Glutamatergic neuron (in vitro differentiated cells): ENCODE results near the gene ARSD. TPM values are rescaled to one million over a fixed set of nuclear protein-coding genes. Genes with fewer than 3 reads are reported as not detected.
"Not testable (repeated sequence)": the region's sequence is repeated elsewhere in the genome, so short reads cannot be mapped to it uniquely, and the experiment has no call there.

Source experiments
- DNase-seq: peaks from one replicate; pipeline ENCODE4 v3.0.0; 2022
- H3K27ac Mint-ChIP-seq: one replicate; pipeline ENCODE4 v1.8.0; 2020; ENCODE audit warnings: mild to moderate bottlenecking, mixed read lengths, inconsistent platforms; ENCODE audit not compliant: unreplicated experiment
- H3K27me3 Mint-ChIP-seq: one replicate; pipeline ENCODE4 v1.8.0; 2020; ENCODE audit warnings: mild to moderate bottlenecking, moderate library complexity, mixed read lengths, inconsistent platforms; ENCODE audit not compliant: unreplicated experiment
- H3K36me3 Mint-ChIP-seq: one replicate; pipeline ENCODE4 v1.8.0; 2020; ENCODE audit warnings: mild to moderate bottlenecking, mixed read lengths, inconsistent platforms; ENCODE audit not compliant: unreplicated experiment
- H3K4me1 Mint-ChIP-seq: one replicate; pipeline ENCODE4 v1.8.0; 2020; ENCODE audit warnings: mild to moderate bottlenecking, low read depth, mixed read lengths, inconsistent platforms; ENCODE audit not compliant: unreplicated experiment
- H3K4me3 Mint-ChIP-seq: one replicate; pipeline ENCODE4 v1.8.0; 2020; ENCODE audit warnings: mild to moderate bottlenecking, mixed read lengths, inconsistent platforms; ENCODE audit not compliant: unreplicated experiment
- H3K9me3 Mint-ChIP-seq: one replicate; pipeline ENCODE4 v1.8.0; 2020; ENCODE audit warnings: mild to moderate bottlenecking, moderate library complexity, mixed read lengths, inconsistent platforms; ENCODE audit not compliant: unreplicated experiment
- CTCF ChIP-seq: fragments of 200-600 bp; sonication (generic); IDR thresholded peaks from one replicate; pipeline ENCODE4 v1.5.0; 2021; ENCODE audit not compliant: partially characterized antibody, unreplicated experiment
- total RNA-seq: library from RNA; stranded (reverse); fragmentation: NEBNext Ultra II Directional; extraction: Animal tissue kit (Norgen Biotek cat#: 25700); gene quantifications from one replicate; pipeline ENCODE4 v1.2.1, GENCODE V29; 2021; ENCODE audit not compliant: unreplicated experiment

The ARSD gene
- total RNA-seq, 1 donor from 2014 or later, result 13.3 TPM

- peaks cover 13% of the 10 kb centered on the region for H3K27me3 Mint-ChIP-seq
- H3K27ac Mint-ChIP-seq, result no peak overlapping the region
- H3K4me1 Mint-ChIP-seq, result no peaks in the 10 kb centered on the region
- H3K4me3 Mint-ChIP-seq, result no peak overlapping the region
- no peaks in the 10 kb centered on the region for H3K36me3 Mint-ChIP-seq
- peaks cover 2% of the 10 kb centered on the region for H3K9me3 Mint-ChIP-seq
- DNase-seq, result no peak
- TF ChIP-seq CTCF, result no peak
These were observed 2.0 kb upstream of the ARSD start for GRCh38 chrX:2931155-2931554.

- DNase-seq, result peak; percentile 65
These were observed 952 bp downstream of the ARSD start for GRCh38 chrX:2928191-2928582.

GRCh38 chrX:2926664-2927275 is 2.4 kb downstream of the ARSD start:
- Mint-ChIP-seq H3K27me3 (peaks cover 10% of the 10 kb centered on the region), H3K27ac (no peak overlapping the region), H3K4me1 (no peaks in the 10 kb centered on the region), H3K9me3 (peaks cover 2% of the 10 kb centered on the region), H3K36me3 (no peaks in the 10 kb centered on the region), H3K4me3 (no peak overlapping the region)
- DNase-seq, result no peak
- TF ChIP-seq CTCF, result no peak

More at GRCh38 chrX:2928191-2928582, 952 bp downstream of the ARSD start:
- no peak for TF ChIP-seq CTCF
- Mint-ChIP-seq H3K27me3 (peaks cover 15% of the 10 kb centered on the region), H3K9me3 (peaks cover 2% of the 10 kb centered on the region), H3K4me3 (peak overlapping the region; percentile 85), H3K4me1 (no peaks in the 10 kb centered on the region), H3K27ac (peak overlapping the region; percentile 95), H3K36me3 (no peaks in the 10 kb centered on the region)

GRCh38 chrX:2926255-2926654 is 2.9 kb downstream of the ARSD start:
- H3K27me3 Mint-ChIP-seq, result peaks cover 10% of the 10 kb centered on the region
- H3K36me3 Mint-ChIP-seq, H3K4me3 Mint-ChIP-seq, H3K4me1 Mint-ChIP-seq, H3K9me3 Mint-ChIP-seq, DNase-seq, H3K27ac Mint-ChIP-seq: not testable (repeated sequence)

GRCh38 chrX:2924151-2924550 is 5.0 kb downstream of the ARSD start:
- Mint-ChIP-seq H3K4me1 (no peaks in the 10 kb centered on the region), H3K27me3 (peaks cover 8% of the 10 kb centered on the region), H3K9me3 (peaks cover 2% of the 10 kb centered on the region), H3K4me3 (no peak overlapping the region), H3K27ac (no peak overlapping the region), H3K36me3 (peaks cover 16% of the 10 kb centered on the region)
- no peak for TF ChIP-seq CTCF
- no peak for DNase-seq
